Ovary (tissue), 9 donors: ENCODE results near the gene ARHGAP4. TPM values are rescaled to one million over a fixed set of nuclear protein-coding genes. Genes with fewer than 3 reads are reported as not detected.

Experiments
- DNase-seq, 5 donors: peaks; one replicate each; pipeline ENCODE4 v3.0.0-alpha.2; 2019 to 2020
- H3K27ac ChIP-seq, 2 donors: fragments of 200-600 bp; one replicate each; pipeline versions ENCODE4 v1.5.1 to v1.8.0; 2019 to 2022
- H3K27me3 ChIP-seq: fragments of 200-600 bp; one replicate; pipeline ENCODE4 v1.8.0; 2022
- H3K36me3 ChIP-seq: fragments of 200-600 bp; sonication (generic); one replicate; pipeline ENCODE4 v1.5.1; 2019
- H3K4me1 ChIP-seq: one replicate; pipeline ENCODE4 v1.8.1; 2013; ENCODE audit warnings: mild to moderate bottlenecking, moderate library complexity; ENCODE audit not compliant: insufficient read depth
- H3K4me3 ChIP-seq: fragments of 200-600 bp; sonication (generic); one replicate; pipeline ENCODE4 v1.5.1; 2017
- H3K9me3 ChIP-seq, 2 donors: fragments of 200-600 bp in 1 of 2; sonication (generic) in 1 of 2; one replicate each; pipeline versions ENCODE4 v1.5.1 to v1.8.1; 2013 to 2019; ENCODE audit warnings: mild to moderate bottlenecking in 1 of 2, moderate library complexity in 1 of 2
- CTCF ChIP-seq, 3 donors: fragments of 450-650 bp in 2 of 3; fragments of 200-600 bp in 1 of 3; IDR thresholded peaks; one replicate each; pipeline versions ENCODE4 v1.5.1 to v1.8.0; 2016 to 2022; ENCODE audit warnings: antibody characterized with exemption in 3 of 3, mild to moderate bottlenecking in 1 of 3
- EP300 ChIP-seq: sonication (generic); formaldehyde crosslinking; IDR thresholded peaks from one replicate; pipeline ENCODE4 v1.6.1; 2017; ENCODE audit warnings: antibody characterized with exemption
- POLR2A ChIP-seq: fragments of 450-650 bp; IDR thresholded peaks from one replicate; pipeline ENCODE4 v1.6.1; 2017; ENCODE audit warnings: antibody characterized with exemption, mild to moderate bottlenecking, moderate library complexity
- WGBS, 3 donors: extraction: QIAGEN DNeasy Blood & Tissue Kit in 1 of 3; methylation state at CpG; one replicate each; pipeline versions ENCODE4 v1.1.5 to v1.1.7; 2013 to 2017; 5-methylcytosine and 5-hydroxymethylcytosine counted together
- intact Hi-C, 4 donors: fragments of 100-400 bp; cut with DNase I; formaldehyde crosslinking; loops; one replicate each; pipeline versions ENCODE4 v1.11.0 to v1.15.1; 2022 to 2023
- polyA plus RNA-seq, 2 donors: library from polyadenylated mRNA; stranded (reverse); fragments of 200-250 nt in 1 of 2; fragments of 350-450 nt in 1 of 2; fragmentation: Illumina TruSeq in 1 of 2; extraction: RNeasy Lipid Tissue Mini Kit (QIAGEN cat#74804) in 1 of 2; gene quantifications; one replicate each; pipeline ENCODE4 v1.2.3, GENCODE V29; 2013 to 2014
- total RNA-seq, 7 donors: library from RNA; depleted of rRNA in 2 of 7; stranded (reverse); fragments of >200 nt in 2 of 7; fragmentation: NEBNext Ultra II Directional in 3 of 7; extraction: Animal tissue kit (Norgen Biotek cat#: 25700) in 3 of 7; gene quantifications; one replicate each; pipeline versions ENCODE4 v1.1.0 to v1.2.4, GENCODE V29; 2016 to 2023
- donor health status: DM: no; HTN: no; CAD: no; lungs with moderate emphysema.
- donor health status: DM: no; HTN: no; CAD: no.
- donor health status: Bipolar disorder and iron deficiency.
- donor health status: DM: yes; HTN: yes; CAD: no.
- donor health status: DM: no; HTN: no; CAD: no.
- donor health status: DM: yes; HTN: yes; CAD: no.

The ARHGAP4 gene
- total and polyA plus RNA-seq, 9 donors: 1.2 to 22.3 (median 11.4) TPM

- TF ChIP-seq POLR2A (no peak), EP300 (no peak), CTCF (IDR thresholded peaks at IDR 0.05) (no peak)
- H3K27me3 ChIP-seq: no peaks in the 10 kb centered on the region
- no peaks in the 10 kb centered on the region for H3K9me3 ChIP-seq
- 82 to 89% (median 82%) methylated on average over 26 of the region's 26 CpGs for whole genome bisulfite sequencing, 3 donors
- no peaks in the 10 kb centered on the region for H3K4me1 ChIP-seq
- no peak overlapping the region for H3K27ac ChIP-seq
- no peak for DNase-seq
- H3K4me3 ChIP-seq: no peak overlapping the region
- intact Hi-C loops: no loop called here
- no peaks in the 10 kb centered on the region for H3K36me3 ChIP-seq
These were observed 57.2 kb downstream of the ARHGAP4 start for GRCh38 chrX:153868576-153869472.

GRCh38 chrX:153867671-153868070 is 58.4 kb downstream of the ARHGAP4 start:
- Histone ChIP-seq H3K9me3 (no peaks in the 10 kb centered on the region), H3K27ac (no peak overlapping the region), H3K4me3 (no peak overlapping the region), H3K36me3 (no peaks in the 10 kb centered on the region), H3K27me3 (no peaks in the 10 kb centered on the region), H3K4me1 (no peaks in the 10 kb centered on the region)
- no peak for DNase-seq
- intact Hi-C loops: no loop called here
- WGBS, 3 donors: 87 to 90% (median 89%) methylated on average over 13 of the region's 13 CpGs
- no peak for TF ChIP-seq POLR2A
- TF ChIP-seq CTCF (IDR thresholded peaks at IDR 0.05): no peak
- no peak for TF ChIP-seq EP300

- no peaks in the 10 kb centered on the region for H3K36me3 ChIP-seq
- H3K4me1 ChIP-seq: no peaks in the 10 kb centered on the region
- intact Hi-C loops: no loop called here
- no peak overlapping the region for H3K27ac ChIP-seq
- H3K27me3 ChIP-seq: no peaks in the 10 kb centered on the region
- no peak for DNase-seq
- no peak overlapping the region for H3K4me3 ChIP-seq
- 76 to 80% (median 79%) methylated on average over 9 of the region's 9 CpGs for WGBS, 3 donors
- no peak for TF ChIP-seq POLR2A
- TF ChIP-seq EP300: no peak
- no peak for TF ChIP-seq CTCF (IDR thresholded peaks at IDR 0.05)
- H3K9me3 ChIP-seq: no peaks in the 10 kb centered on the region
These were observed 58.9 kb downstream of the ARHGAP4 start for GRCh38 chrX:153867139-153867538.

GRCh38 chrX:153866302-153867019 is 59.6 kb downstream of the ARHGAP4 start:
- H3K4me1 ChIP-seq: no peaks in the 10 kb centered on the region
- WGBS, 3 donors: 82 to 86% (median 84%) methylated on average over 20 to 22 of the region's 22 CpGs
- no peaks in the 10 kb centered on the region for H3K27me3 ChIP-seq
- no peak overlapping the region for H3K27ac ChIP-seq
- intact Hi-C loops: no loop called here
- TF ChIP-seq EP300 (no peak), CTCF (IDR thresholded peaks at IDR 0.05) (no peak), POLR2A (no peak)
- H3K9me3 ChIP-seq: no peaks in the 10 kb centered on the region
- no peaks in the 10 kb centered on the region for H3K36me3 ChIP-seq
- no peak for DNase-seq
- no peak overlapping the region for H3K4me3 ChIP-seq
